ENCODE measurements around the gene HYI. TPM values are rescaled to one million over a fixed set of nuclear protein-coding genes. Genes with fewer than 3 reads are reported as not detected.

The HYI gene
- total and polyA plus RNA-seq, 2 experiments from 2014 or later: 14.3 to 18.9 TPM

- Histone ChIP-seq H2AFZ (no peak overlapping the region), H3F3A (replicated peaks; ENCODE audit: low read depth) (no peaks in the 10 kb centered on the region), H3K9me2 (ENCODE audit: insufficient read depth) (no peaks in the 10 kb centered on the region), H3K27me3 (ENCODE audit: insufficient read depth) (no peaks in the 10 kb centered on the region), H3K36me3 (ENCODE audit: insufficient read depth) (no peaks in the 10 kb centered on the region), H3K4me2 (no peak overlapping the region), H3K27ac (ENCODE audit: low read depth) (no peak overlapping the region), H3K4me3 (no peak overlapping the region), H4K20me1 (replicated peaks; ENCODE audit: insufficient read depth) (no peaks in the 10 kb centered on the region), H3K4me1 (ENCODE audit: insufficient read depth) (peaks cover 5% of the 10 kb centered on the region; the same call in 1 of the 2 replicates), H3K79me2 (replicated peaks; ENCODE audit: insufficient read depth) (no peaks in the 10 kb centered on the region)
- Mint-ChIP-seq H3K4me3 (no peak overlapping the region), H3K4me1 (peaks cover 10% of the 10 kb centered on the region; the same call in 2 of the 3 replicates), H3K27me3 (ENCODE audit: insufficient read depth, low read depth, poor library complexity) (no peaks in the 10 kb centered on the region), H3K9me3 (no peaks in the 10 kb centered on the region), H3K27ac (no peak overlapping the region), H3K36me3 (ENCODE audit: low read depth) (peaks cover 18% of the 10 kb centered on the region)
- no peak for ATAC-seq
- DNase-seq (ENCODE audit: low spot score): no peak
- TF ChIP-seq ZNF331 (CRISPR knock-in tag; IDR thresholded peaks at IDR 0.05; ENCODE audit: low read depth) (no peak), JUNB (IDR thresholded peaks at IDR 0.05; ENCODE audit: unreplicated experiment) (no peak), POLR2AphosphoS5 (IDR thresholded peaks at IDR 0.05; ENCODE audit: low read depth) (no peak), NANOG (IDR thresholded peaks at IDR 0.05; ENCODE audit: borderline replicate concordance) (no peak), EZH2 (IDR thresholded peaks at IDR 0.05; ENCODE audit: low read depth, unreplicated experiment) (no peak), CTCF (conservative IDR thresholded peaks at IDR 0.05; ENCODE audit: low read depth in 2 of 2) (no peak), ETS1 (IDR thresholded peaks at IDR 0.05) (no peak), EZH2phosphoT487 (IDR thresholded peaks at IDR 0.05; ENCODE audit: unreplicated experiment) (no peak), ZNF462 (CRISPR knock-in tag; IDR thresholded peaks at IDR 0.05) (no peak), CREB1 (CRISPR knock-in tag; IDR thresholded peaks at IDR 0.05; ENCODE audit: low read depth) (no peak), REST (IDR thresholded peaks at IDR 0.05; ENCODE audit: unreplicated experiment) (no peak)
Observed at GRCh38 chr1:43420874-43421273, 32.9 kb downstream of the HYI start.
